Measurements from ENCODE around the gene HOXB3. TPM values are rescaled to one million over a fixed set of nuclear protein-coding genes. Genes with fewer than 3 reads are reported as not detected.

HOXB3 gene
- total RNA-seq, 2 experiments from 2014 or later: 2.0 TPM

DNA sequence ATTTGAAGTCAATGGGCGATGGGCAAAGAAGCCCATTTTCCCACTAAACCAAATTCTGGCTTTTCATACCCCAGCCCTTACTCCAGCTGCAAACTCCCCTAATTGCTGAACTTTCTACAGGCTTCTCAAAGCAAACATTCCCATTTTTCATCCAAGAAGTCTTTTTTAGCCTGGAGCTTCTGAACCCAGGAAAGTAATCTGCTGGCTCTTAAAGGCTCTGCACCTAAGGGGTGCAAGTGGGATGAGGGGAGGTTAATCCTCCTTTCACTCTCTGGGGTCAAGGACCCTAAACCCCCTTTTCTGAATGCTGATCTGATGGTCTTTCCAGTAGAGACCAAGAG lies 18.4 kb upstream of the HOXB3 start:
- H3K4me3 Mint-ChIP-seq: no peak overlapping the region
- peaks cover 69% of the 10 kb centered on the region for H3K27me3 Mint-ChIP-seq (ENCODE audit: low read depth)
- CTCF ChIA-PET: interaction anchor here (1.3 to 3.3 kb wide), 3 partner anchors 10 to 24 kb away, joined by 5 to 15 read pairs (median 15); partner anchors contain the start of gene HOXB5
- H3K27ac Mint-ChIP-seq: no peak overlapping the region
- no peaks in the 10 kb centered on the region for H3K36me3 Mint-ChIP-seq (ENCODE audit: low read depth)
- no peak for DNase-seq
- intact Hi-C loops (cut with micrococcal nuclease): no loop called here
- H3K9me3 Mint-ChIP-seq: no peaks in the 10 kb centered on the region
- H3K4me1 Mint-ChIP-seq (ENCODE audit: low read depth): peaks cover 27% of the 10 kb centered on the region

DNA sequence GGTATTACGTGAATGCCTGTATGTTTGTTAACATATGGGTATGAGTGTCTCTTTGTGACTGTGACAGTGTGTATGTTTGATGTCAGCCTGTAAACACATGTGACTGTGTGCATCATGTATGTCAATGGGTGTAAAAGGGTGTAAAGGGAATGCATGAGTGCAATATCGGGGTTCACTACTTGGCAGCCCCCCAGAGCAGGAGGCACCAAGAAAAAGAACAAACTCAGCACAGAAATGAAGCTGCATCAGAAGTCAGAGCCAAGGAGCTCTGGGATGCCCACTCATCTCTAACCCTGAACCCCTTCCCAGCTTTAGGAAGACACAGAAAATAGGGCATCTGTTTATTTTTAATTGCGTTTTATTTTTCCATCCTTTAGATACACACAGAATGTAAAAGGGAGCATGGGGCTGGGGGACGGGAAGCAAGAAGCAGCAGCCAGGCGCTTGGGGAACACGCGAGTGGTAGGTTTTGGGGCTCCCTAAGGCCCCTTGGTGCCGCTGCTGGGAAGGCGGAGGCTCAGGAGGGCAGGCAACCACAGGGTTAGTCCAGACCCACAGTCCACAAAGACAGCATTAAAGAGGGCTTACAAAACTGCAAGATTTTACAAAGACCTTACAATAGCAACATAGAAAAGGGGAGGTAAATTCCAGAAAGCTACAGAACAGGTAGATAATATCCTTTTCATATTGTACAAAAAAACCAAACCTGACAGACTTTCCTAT lies 17.0 kb upstream of the HOXB3 start:
- H3K27me3 Mint-ChIP-seq (ENCODE audit: low read depth): peaks cover 73% of the 10 kb centered on the region
- H3K9me3 Mint-ChIP-seq: no peaks in the 10 kb centered on the region
- H3K27ac Mint-ChIP-seq: no peak overlapping the region
- intact Hi-C loops (cut with micrococcal nuclease): no loop called here
- no peak overlapping the region for H3K4me3 Mint-ChIP-seq
- no peak for DNase-seq
- H3K36me3 Mint-ChIP-seq (ENCODE audit: low read depth): no peaks in the 10 kb centered on the region
- CTCF ChIA-PET: interaction anchor here (0.7 to 3.3 kb wide), 8 partner anchors 9 to 154 kb away, joined by 3 to 15 read pairs (median 5); partner anchors contain the start of genes HOXB5, HOXB8 and HOXB9
- peaks cover 25% of the 10 kb centered on the region for H3K4me1 Mint-ChIP-seq (ENCODE audit: low read depth)

DNA sequence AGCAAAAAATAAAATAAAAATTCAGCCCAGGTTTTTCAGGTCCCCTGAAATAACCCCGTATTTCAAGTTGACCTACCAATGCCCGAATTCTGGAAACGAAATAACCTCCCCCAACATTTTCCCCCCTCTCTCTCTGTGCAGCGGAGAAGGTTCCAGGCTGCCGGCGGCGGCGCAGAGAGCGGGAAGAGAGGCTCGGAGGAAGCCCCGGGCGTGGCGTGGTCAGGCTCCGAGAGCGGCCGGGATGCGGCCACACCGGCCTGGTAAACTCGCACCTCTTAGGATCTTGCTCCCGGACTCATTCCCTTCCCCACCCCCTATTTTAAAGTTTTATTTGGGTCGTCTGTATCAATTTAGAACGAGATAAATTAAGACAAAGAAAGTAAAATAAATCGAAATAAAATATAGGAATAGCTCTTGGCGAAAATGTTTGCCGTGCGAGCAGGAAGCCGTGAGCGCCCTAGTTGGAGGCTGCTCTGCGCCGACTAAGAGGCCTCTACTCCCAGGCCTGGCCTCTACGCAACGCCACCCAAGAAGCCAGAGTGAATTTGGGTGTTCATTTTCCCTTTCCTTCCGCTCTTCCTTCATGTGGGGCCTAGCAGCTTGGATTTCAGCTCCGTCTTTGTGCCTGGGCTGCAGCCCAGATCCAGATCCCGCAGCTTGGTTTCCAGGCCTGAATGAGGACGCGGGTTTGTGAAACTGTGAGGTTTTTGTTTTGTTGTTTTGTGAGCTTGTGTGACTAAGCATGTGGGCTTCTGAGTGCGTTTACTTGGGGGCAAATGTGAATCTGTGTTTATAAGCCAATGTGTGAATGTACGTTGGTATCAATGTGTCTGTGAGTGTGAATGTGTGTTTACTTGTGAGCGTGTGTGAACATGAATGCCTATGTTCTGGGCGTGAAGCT lies 16.2 kb upstream of the HOXB3 start:
- Mint-ChIP-seq H3K4me3 (no peak overlapping the region), H3K4me1 (ENCODE audit: low read depth) (peaks cover 22% of the 10 kb centered on the region), H3K27ac (no peak overlapping the region), H3K36me3 (ENCODE audit: low read depth) (no peaks in the 10 kb centered on the region), H3K9me3 (no peaks in the 10 kb centered on the region), H3K27me3 (ENCODE audit: low read depth) (peaks cover 76% of the 10 kb centered on the region)
- no peak for DNase-seq
- intact Hi-C loops (cut with micrococcal nuclease): no loop called here
- CTCF ChIA-PET: interaction anchor here (1.0 to 3.3 kb wide), 5 partner anchors 10 to 30 kb away, joined by 3 to 15 read pairs (median 5); partner anchors contain the start of genes HOXB5, HOXB8 and HOXB9

DNA sequence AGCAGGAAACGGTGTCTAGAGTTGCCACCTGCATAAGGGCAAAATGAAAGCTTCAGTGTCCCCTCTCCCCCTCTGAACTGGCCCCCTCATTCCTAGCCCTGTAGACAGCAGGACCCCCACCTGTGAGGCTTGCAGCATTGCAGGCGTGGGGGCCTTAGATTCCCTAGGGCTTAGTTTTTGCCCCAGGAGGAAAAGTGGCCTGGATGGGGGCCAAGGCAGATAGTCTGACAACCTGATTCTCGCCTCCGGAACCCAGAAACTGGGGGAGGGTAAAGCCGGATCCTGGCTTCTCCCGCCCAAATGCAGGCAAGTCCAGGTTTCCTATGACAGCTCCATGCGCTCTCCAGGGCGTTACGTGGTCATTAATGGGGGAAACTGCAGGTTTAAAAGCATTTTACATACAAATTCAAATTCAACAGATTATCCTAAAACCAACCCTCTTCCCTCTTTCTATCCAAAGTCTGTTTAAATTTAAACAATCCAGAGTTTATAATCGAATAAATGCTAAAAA lies 15.4 kb upstream of the HOXB3 start:
- intact Hi-C loops (cut with micrococcal nuclease): no loop called here

DNA sequence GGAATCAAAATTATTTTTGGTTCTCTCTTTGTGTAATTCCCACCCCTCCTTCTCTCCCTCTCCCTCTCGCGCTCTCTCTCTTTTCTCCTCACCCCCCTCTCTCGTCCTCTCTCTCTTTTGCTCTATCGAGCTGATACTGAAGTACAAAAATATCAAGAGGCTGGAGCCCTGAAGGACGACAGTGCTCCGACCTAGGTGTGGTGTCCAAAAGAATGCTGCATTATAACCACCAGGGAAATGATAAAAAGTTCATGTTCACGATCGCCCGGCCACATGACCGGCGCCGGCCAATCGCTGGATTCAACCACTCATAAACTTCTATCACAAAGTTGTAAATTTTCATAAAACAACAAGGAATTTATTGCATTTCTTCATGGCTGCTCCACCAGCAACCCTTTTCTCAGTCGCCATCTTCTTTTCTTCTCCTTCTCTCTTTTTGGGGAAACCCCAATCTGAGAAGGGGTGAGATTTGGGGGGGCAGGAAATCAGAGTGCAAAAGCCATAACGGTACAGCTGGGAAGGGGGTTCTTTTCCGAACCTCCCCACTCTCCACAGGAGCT lies 14.8 kb upstream of the HOXB3 start, which contains the start of gene HOXB6:
TSS of gene HOXB6 (minus strand) at position 217 of the 560 bp plus-strand sequence. CDS start 6,836 bp downstream, outside the sequence.
- intact Hi-C loops (cut with micrococcal nuclease): no loop called here
- Mint-ChIP-seq H3K4me1 (ENCODE audit: low read depth) (peaks cover 18% of the 10 kb centered on the region), H3K27ac (no peak within 1 kb of the TSS), H3K36me3 (ENCODE audit: low read depth) (no peaks in the 10 kb centered on the region), H3K9me3 (no peaks in the 10 kb centered on the region), H3K4me3 (peak within 1 kb of the TSS; percentile 10), H3K27me3 (ENCODE audit: low read depth) (peaks cover 84% of the 10 kb centered on the region)
- DNase-seq: no peak
- CTCF ChIA-PET: interaction anchor here (1.0 kb wide), 1 partner anchor 13 kb away, joined by 5 read pairs; no protein-coding TSS in a partner anchor

More for the DNA sequence above, 15.4 kb upstream of the HOXB3 start:
- Mint-ChIP-seq H3K4me3 (no peak overlapping the region), H3K36me3 (ENCODE audit: low read depth) (no peaks in the 10 kb centered on the region), H3K27ac (no peak overlapping the region), H3K4me1 (ENCODE audit: low read depth) (peaks cover 18% of the 10 kb centered on the region), H3K9me3 (no peaks in the 10 kb centered on the region), H3K27me3 (ENCODE audit: low read depth) (peaks cover 79% of the 10 kb centered on the region)
- CTCF ChIA-PET: interaction anchor here (1.0 kb wide), 2 partner anchors 13 to 31 kb away, joined by 5 read pairs; no protein-coding TSS in a partner anchor
- no peak for DNase-seq

DNA sequence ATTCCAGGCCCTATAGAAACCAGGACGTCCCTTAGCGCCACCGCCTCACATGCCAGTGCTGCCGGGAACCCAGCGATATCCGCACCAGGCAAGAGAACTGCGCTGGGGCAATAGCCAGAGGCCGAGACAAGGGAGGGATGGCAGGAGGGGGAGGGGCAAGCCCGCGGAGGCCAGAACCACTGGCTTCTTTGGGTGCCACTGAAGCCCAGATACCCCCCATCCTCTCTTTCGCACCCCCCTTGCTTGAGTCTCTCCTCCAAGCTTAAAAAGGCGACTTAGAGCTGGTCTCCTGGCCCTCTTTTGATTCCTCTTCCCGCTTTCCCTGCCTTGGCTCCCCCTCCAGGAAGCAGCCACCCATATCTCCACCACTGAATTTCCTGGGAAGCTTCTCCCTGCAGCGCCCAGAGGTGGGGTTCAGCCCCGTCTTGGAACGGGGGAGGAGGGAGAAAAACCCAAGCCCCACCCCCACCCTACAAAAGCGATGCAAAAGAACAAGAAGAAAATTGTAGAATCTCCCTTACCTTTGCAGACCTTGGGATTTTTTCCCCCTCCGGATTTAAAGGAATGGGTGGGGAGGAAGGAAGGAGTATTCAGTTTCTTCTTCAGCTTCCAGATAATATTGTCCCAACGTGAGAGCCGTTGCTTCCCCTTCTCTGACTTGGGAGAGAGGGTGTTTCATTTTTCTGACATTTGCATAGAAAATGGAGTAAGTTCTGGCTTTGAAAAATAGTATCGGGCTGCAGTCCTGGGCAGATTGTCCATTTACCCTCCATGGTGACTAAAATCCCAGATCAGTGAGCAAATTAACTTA lies 14.1 kb upstream of the HOXB3 start:
- peaks cover 84% of the 10 kb centered on the region for H3K27me3 Mint-ChIP-seq (ENCODE audit: low read depth)
- CTCF ChIA-PET: interaction anchor here (0.7 to 1.0 kb wide), 2 partner anchors 14 to 16 kb away, joined by 5 read pairs; no protein-coding TSS in a partner anchor
- DNase-seq: no peak
- H3K27ac Mint-ChIP-seq: no peak overlapping the region
- no peaks in the 10 kb centered on the region for H3K36me3 Mint-ChIP-seq (ENCODE audit: low read depth)
- H3K4me1 Mint-ChIP-seq (ENCODE audit: low read depth): peaks cover 18% of the 10 kb centered on the region
- H3K9me3 Mint-ChIP-seq: no peaks in the 10 kb centered on the region
- H3K4me3 Mint-ChIP-seq: no peak overlapping the region
- intact Hi-C loops (cut with micrococcal nuclease): no loop called here

DNA sequence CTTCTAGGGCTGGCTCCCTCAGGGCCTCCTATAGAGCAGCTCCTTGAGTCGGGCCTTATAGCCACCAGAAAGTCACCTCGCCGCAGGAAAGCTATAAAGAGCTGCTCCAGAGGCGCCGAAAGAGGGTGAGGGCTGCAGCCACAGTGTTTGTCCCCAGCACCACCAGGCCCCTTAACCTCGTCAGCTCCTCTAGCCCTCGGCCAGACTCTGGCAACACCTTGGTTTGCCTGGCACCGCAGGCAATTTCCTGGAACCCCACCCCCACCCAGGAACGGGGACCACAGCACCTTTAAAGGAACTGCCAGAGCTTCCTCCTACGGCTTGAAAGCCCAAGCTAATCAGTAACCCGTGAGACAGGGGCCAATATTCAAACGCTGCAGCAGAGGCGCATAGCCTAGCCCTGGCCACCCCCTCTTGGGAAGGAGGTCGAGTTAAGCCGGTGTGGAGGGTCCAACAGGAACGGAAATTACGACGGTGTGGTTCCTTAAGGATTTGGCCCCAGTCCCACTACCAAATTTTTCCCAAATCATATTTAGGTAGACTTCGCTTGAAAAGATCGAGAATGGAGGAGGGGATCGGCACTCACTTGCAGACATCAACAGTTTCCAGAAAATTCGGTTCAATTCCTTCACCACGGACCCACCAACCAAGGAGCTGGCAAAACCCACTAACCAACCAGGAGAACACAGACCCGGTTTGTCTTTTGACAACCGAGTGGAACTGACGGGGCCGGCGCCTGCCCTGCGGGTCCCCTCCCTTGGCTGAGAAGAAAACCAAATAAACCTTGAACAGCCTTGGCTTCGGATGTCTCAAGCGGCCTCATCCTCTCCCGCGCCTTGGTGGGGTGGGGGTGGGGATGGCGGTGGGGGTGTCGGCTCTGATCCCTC lies 11.7 kb upstream of the HOXB3 start:
- Mint-ChIP-seq H3K36me3 (ENCODE audit: low read depth) (no peaks in the 10 kb centered on the region), H3K9me3 (no peaks in the 10 kb centered on the region), H3K4me3 (no peak overlapping the region), H3K27me3 (ENCODE audit: low read depth) (peaks cover 88% of the 10 kb centered on the region), H3K27ac (no peak overlapping the region), H3K4me1 (ENCODE audit: low read depth) (peaks cover 33% of the 10 kb centered on the region)
- no peak for DNase-seq
- intact Hi-C loops (cut with micrococcal nuclease): no loop called here
- CTCF ChIA-PET: interaction anchor here (0.5 to 1.8 kb wide), 8 partner anchors 8 to 342 kb away, joined by 3 to 10 read pairs (median 3); no protein-coding TSS in a partner anchor

DNA sequence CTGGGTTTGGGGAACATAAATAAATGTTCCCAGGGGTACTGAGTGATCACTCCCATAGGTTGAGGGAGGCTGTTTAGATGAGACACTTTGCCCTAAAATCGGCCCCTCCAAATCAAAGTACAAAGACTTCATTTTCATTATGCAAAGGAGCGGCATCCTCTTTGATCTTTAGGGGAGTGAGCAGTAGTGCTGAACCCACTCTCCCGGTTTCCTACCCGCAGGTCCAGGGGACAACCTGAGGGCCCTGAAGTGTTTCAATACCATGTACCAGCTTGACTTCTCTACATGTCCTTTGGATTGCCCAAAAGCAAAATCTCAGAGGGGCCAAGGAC lies 11.1 kb upstream of the HOXB3 start:
- no peak for DNase-seq
- H3K36me3 Mint-ChIP-seq (ENCODE audit: low read depth): no peaks in the 10 kb centered on the region
- no peak overlapping the region for H3K27ac Mint-ChIP-seq
- H3K27me3 Mint-ChIP-seq (ENCODE audit: low read depth): peaks cover 89% of the 10 kb centered on the region
- H3K4me1 Mint-ChIP-seq (ENCODE audit: low read depth): peaks cover 39% of the 10 kb centered on the region
- no peaks in the 10 kb centered on the region for H3K9me3 Mint-ChIP-seq
- no peak overlapping the region for H3K4me3 Mint-ChIP-seq
- intact Hi-C loops (cut with micrococcal nuclease): no loop called here
- CTCF ChIA-PET: interaction anchor here (0.5 to 1.8 kb wide), 8 partner anchors 8 to 285 kb away, joined by 3 to 10 read pairs (median 3); no protein-coding TSS in a partner anchor

DNA sequence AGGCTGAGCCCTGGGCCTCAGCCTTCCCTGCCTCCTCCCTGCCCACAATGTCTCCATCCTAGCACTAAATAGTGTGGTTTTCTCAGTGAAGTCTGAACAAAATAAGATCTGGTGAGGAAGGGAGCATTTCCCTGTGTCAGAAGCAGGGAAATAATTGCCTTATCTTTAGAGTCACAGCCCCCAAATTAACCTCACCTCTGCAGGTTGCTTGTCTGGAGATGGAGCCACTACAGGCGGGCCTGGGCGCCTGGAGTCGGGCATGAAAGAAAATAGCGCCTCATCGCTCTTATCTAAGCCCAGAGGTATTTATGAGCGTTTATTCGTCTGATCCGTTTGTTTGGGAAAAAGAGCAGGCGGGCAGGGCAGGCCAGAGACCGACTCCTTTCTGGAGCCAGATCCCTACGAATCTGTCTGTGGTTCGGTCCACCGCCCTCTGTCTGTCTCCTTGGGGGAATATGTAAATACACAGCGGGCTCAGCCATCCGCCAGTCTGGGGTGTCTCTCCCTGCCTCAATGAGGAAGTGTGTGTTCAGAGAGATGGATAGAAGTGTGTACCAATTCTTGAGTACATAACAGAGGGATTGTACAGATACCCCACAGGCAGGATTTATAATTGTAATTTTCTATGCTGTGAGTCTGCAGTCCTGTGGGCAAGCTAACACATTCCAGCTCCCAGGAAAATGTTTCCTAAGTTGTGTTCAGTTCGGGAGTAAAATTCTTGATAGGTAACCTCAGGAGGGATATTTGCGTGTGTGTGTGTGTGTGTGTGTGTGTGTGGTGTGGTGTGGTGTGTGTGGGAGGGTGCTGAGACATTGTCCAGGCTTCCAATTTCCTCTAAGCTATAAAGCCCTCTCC lies 10.4 kb upstream of the HOXB3 start:
- peaks cover 41% of the 10 kb centered on the region for H3K4me1 Mint-ChIP-seq (ENCODE audit: low read depth)

DNA sequence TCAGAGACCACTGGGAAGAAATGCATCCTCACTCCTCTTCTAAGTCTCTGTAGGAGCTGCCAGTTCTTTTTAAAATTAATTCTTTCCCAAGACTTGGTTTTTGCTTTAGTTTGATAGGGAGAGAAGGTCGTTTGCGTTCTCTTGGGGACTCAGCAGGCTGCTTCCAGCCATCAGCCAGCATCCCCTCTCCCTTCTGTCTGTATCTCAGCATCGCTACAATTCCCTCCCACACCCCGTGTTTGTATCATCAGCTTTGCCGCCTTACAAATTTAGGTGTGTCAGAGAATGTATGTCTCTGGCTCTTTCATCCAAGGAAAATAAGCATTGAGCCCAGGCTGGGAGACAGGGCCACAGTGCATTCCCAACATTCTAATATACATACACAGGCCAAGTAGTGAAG lies 9.3 kb upstream of the HOXB3 start:
- no peak overlapping the region for H3K27ac Mint-ChIP-seq
- intact Hi-C loops (cut with micrococcal nuclease): no loop called here
- no peaks in the 10 kb centered on the region for H3K9me3 Mint-ChIP-seq
- peaks cover 37% of the 10 kb centered on the region for H3K4me1 Mint-ChIP-seq (ENCODE audit: low read depth)
- no peak for DNase-seq
- CTCF ChIA-PET: interaction anchor here (1.0 kb wide), 1 partner anchor 14 kb away, joined by 3 read pairs; no protein-coding TSS in a partner anchor
- no peaks in the 10 kb centered on the region for H3K36me3 Mint-ChIP-seq (ENCODE audit: low read depth)
- peaks cover 90% of the 10 kb centered on the region for H3K27me3 Mint-ChIP-seq (ENCODE audit: low read depth)
- no peak overlapping the region for H3K4me3 Mint-ChIP-seq

More for the DNA sequence above, 10.4 kb upstream of the HOXB3 start:
- Mint-ChIP-seq H3K27me3 (ENCODE audit: low read depth) (peaks cover 90% of the 10 kb centered on the region), H3K36me3 (ENCODE audit: low read depth) (no peaks in the 10 kb centered on the region), H3K4me3 (no peak overlapping the region), H3K9me3 (no peaks in the 10 kb centered on the region), H3K27ac (no peak overlapping the region)
- CTCF ChIA-PET: interaction anchor here (0.5 to 1.8 kb wide), 6 partner anchors 13 to 285 kb away, joined by 3 to 10 read pairs (median 4); no protein-coding TSS in a partner anchor
- intact Hi-C loops (cut with micrococcal nuclease): no loop called here
- no peak for DNase-seq
